GM21717 (cell line): Measurements from ENCODE around the gene HDDC2.

Experiments used
- ATAC-seq: cut with Tn5 transposase; IDR thresholded peaks from one replicate; pipeline ENCODE4 v1.9.1; 2021; ENCODE audit warnings: mild to moderate bottlenecking, moderate library complexity; ENCODE audit not compliant: unreplicated experiment

HDDC2 gene

DNA sequence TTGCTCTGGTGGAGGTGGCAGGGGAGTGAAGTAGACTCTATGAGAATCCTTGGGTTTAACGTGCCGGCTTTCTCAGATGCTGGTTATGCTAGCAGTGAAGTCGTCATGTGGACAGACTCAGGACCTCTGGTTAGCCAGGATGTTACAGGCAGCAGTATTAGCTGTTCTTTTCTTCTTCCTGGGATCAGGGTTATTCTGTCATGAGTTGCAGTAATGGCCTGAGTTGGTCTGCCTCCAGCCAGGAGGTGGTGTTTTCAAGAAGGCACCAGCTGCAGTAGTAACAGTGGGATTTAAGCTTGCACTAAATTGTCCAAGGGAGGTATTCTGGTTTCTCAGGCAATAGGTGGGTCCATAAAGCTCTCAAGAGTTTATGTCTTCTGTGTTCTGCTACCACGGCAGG is 56.7 kb downstream of the HDDC2 start:
- ATAC-seq, result no peak

- ATAC-seq, result no peak
Observed at GRCh38 chr6:125237764-125238163, 64.0 kb downstream of the HDDC2 start.

- ATAC-seq, result no peak
Observed at GRCh38 chr6:125236536-125237327, 65.0 kb downstream of the HDDC2 start.

DNA sequence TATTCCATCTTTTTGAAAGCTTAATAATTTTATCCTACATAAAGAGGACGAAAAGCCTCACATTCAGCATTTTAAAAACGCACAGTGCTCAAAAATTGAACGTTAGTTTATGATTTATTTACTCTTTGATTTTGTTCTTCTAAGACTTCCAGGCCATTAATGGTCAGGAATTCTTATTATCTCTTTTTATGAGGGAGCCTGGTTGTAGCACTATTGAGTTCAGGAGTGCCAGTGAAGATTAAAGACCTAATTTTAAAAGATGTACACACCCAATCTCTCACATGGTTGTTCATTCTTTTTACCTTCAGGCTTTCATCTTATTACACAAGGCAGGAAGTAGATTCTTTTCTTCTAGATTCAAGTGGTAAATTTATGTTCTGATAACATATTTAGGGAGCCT is 68.6 kb downstream of the HDDC2 start:
- ATAC-seq, result no peak

- no peak for ATAC-seq
Observed at GRCh38 chr6:125232466-125232865, 69.3 kb downstream of the HDDC2 start.

GRCh38 chr6:125231574-125232343 is 70.0 kb downstream of the HDDC2 start:
- no peak for ATAC-seq

DNA sequence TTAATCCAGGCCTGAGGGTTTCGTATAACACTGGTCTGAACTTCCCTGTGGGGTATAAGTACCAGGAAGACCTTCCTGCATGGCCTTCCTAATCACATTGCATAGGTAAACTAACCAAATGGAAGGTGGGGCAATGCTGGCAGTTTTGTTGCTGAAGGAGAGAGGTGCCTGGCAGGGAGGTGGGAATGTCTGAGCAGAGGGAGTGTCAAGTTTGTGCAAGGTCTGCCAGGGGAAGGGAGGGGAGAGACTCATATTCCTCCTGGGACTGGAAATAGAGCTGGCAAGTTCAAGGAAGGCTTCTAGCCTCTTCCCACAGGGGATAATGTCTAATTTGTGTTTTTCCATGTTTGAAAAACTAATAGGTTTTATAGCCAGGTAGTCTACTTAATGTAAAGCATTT is 70.6 kb downstream of the HDDC2 start:
- ATAC-seq, result no peak

- no peak for ATAC-seq
Observed at GRCh38 chr6:125230674-125231073, 71.1 kb downstream of the HDDC2 start.

GRCh38 chr6:125228981-125229479 is 72.7 kb downstream of the HDDC2 start:
- no peak for ATAC-seq

DNA sequence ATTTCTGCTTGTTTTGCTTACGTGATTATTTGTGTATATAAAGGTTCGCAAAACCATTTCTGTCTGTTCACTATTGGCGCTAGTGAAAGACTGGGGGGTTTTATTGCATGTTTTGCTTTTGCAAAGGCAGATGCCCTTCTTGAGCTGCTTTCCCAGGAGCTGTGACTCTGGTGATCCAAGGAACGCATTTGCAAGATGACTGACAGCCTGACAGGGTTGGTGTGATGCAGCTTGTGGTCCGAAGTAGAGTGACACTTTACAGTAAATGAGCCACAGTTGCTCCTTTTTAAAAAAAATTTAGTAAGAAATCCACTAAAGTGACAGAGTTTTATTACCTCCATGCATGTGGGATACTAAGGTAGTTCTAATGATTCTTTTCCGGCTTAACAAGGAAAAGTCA is 74.5 kb downstream of the HDDC2 start:
- ATAC-seq, result no peak
